ENCODE measurements around the gene RAB43.

RAB43 gene

DNA sequence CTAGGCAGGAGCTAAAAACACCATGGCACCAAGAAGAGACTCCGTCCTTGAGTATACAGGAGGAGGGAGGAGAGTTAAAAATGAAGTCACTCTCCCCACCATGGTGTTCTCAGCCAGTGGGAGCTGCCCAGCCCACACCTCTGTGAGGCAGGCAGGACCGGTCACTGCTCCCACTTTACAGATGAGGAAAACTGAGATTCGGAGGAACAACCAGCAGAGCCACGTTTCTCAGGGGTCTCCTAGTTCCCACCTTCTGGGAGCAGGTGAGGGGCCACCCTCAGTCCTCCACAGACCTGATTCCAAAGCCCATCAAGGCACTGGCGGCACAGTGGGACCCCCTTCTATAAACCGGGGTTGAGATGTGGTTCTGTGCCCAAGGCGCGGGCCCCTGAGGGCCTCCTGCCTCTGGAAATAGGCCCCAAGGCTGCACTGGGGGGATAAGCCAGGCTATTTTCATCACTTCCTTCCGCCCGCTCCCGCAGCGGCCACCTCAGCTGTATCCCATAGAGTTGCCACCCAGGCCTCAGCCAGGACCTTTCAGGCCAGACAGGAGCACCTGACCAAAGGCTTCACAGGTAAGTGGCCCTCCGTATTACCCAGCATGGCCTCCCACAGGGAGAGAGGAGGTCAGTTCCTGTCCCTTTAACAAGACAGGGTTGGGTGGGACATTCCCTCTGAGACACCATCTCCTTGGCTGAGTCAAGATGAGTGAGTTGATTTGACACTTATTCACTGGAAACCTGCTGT lies 61.2 kb downstream of the RAB43 start, which contains the start of gene GP9:
TSS of gene GP9 (plus strand) at position 504 of the 747 bp plus-strand sequence. CDS start 961 bp downstream, outside the sequence.
- no peak for DNase-seq

DNA sequence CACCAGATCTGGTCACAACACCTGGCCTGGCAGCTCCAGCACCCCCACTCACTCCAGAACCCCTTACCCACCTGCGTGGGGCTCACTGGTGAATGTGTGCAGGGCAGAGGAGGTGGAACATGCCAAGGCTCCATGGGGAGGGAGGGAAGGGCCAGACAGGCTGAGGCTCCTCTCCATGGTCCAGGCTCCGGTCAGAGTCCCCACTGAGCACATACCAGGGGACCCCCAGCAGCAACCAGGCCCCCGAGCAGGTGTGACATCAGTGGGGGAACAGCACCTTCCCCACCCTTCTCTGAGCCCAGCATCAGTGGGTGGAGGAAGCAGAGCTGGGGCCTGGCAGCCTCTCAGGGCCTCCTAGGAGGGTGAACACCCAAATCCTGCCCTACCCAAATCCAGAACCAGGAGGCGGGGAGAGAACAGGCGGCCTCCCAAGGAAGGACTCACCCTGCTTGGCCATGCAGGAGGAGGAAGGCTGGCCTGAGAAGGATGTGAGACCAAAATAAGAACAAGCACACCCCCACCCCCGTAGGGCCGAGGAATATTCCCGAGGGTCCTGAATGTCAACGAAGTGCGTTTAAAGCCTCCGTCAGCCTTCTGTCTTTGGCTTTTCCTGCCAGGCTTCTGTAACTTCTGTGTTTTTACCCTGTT lies 62.2 kb downstream of the RAB43 start:
- no peak for DNase-seq

DNA sequence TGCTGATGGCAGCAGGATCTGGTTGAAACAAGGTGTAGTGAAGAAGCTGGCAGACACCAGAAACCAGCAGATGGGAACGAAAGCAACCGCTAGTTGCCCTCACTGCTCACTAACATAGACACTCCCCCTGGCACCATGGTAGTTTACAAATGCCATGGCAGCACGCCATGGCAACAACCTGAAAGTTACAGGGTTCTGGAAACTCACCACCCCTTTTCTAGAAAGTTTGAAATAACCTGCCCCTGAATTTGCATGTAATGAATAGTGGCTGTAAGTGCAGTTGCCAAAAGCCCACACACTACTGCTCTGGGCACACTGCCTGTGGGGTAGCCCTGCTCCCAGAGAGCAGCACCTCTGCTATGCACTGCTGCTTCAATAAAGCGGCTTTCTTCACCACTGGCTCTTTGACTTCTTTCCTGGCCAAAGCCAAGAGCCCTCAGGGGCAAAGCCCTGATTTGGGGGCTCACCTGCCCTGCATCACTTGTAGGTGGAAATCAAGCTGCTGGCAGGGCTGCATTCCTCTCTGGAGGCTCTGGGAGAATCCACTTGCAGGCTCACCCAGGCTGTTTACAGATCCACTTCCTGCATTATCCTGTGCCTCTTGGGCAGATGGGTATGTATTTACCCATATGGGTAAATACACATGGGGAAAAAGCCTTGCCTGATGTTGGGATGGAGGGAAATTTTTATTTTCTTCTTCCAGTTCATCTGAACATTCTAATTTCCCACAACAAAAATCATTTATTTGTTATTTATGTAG lies 63.0 kb downstream of the RAB43 start:
- no peak for DNase-seq

DNA sequence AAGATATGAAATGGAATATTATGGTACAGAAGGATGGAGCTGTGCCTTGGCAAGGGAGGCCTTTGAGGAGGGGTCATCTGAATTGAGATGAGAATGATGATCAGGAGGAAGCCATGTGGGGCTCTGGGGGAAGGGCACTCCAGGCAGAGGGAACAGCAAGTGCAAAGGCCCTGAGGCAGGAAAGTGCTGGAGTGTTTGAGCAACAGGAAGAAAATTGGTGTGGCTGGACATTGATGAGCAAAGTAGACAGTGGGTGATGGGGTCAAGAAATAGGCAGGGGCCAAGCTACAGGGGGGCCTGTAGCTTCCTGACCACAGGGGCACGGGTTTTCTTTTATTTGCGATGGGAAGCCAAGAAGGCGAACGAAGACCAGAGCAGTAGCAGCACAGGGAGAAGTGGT lies 64.4 kb downstream of the RAB43 start:
- DNase-seq = no peak

DNA sequence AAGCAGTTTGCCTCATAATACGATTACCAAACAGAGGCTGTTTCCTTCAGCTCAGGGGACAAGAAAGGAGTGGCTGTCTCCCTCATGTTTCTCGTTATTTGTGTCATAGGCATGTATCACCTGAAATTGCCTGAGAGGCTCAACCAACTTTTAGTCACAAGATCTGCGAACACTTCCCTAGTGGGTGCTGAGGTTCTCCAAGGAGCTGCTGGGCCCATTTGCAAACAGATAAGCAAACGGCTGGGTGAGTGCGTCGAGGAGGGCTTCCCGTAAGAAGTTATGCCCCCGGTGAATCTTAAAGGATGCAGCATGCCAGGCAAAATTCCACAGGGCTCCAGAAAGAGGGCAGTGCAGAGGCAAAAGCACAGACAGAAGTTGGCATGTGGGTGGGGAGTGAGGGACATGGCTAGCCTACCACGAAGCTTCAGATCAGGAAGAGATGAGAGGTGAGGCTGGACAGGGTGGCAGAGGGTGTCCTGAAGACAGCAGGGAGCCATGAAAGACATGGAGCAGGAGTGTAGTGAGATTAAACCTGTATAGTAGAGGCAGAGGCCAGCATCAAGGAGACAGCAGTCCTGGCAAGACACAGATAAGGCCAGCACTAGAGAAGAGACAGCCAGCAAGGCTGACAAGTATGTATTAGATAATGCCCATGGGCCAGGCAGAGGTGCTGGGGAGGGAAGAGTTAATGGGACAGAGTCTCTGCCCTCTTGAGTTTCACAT lies 65.0 kb downstream of the RAB43 start:
- no peak for DNase-seq

DNA sequence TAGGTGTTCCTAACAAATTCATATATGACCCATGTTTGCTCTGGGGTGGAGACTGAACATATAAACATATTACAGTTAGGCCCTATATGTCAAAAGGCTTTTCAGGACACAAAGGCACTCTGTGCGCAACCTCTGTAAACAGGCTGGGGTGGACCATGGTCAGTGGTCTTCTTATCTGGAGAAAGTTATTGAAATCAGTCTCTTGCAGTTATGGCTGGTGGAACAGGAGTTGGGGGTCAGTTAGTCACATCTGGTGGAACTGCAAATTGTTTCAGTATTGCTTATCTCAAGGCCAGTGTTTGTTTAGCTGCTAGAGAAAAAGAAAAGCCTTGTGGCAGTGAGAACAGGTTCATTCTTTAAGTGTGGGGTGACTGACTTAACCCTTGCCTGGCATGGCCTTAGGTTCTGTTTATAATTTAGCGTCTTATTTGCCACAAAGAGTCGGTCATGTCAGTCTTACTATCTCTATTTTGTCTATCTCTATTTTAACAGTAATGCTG lies 66.9 kb downstream of the RAB43 start:
- no peak for DNase-seq

DNA sequence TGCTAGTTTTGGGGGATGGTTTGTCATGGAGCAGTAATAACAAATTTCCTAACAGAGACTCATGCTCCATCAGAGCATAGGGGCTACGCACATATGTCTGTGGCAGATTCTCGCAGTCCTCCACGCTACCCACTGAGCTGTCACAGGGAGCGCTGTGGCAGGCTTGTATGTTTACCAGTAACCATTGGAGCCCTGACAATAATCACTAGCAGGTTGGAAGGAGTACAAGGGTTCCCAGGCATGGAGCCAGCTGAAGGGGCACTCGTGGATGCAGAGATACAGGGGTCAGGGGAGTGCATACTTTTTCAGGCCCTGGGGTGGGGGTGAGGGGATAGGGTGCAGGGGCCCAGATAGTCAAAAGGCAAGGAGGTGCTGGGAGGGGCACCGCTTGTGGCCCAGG lies 68.9 kb downstream of the RAB43 start:
- DNase-seq = no peak

DNA sequence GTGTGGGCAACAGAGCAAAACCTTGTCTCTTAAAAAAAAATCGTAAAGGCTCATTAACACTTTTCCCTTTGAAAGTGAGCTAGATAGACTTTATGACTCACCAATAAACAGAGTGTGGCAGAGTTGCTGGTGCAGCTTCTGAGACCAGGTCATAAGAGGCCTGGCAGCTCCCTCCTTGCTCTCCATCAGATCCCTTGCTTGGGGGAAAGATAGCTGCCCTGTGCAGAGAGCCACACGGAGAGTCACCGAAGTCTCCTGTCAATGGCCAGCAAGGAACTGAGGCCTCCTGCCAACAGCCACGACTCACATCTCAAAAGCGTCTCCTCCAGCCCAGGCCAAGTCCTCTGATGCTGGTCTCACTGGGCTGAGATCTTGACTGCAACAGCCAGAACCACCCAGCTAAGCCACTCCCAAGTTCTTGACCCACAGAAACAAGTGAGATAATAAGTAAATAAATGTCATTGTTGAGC lies 69.7 kb downstream of the RAB43 start:
- DNase-seq = no peak

DNA sequence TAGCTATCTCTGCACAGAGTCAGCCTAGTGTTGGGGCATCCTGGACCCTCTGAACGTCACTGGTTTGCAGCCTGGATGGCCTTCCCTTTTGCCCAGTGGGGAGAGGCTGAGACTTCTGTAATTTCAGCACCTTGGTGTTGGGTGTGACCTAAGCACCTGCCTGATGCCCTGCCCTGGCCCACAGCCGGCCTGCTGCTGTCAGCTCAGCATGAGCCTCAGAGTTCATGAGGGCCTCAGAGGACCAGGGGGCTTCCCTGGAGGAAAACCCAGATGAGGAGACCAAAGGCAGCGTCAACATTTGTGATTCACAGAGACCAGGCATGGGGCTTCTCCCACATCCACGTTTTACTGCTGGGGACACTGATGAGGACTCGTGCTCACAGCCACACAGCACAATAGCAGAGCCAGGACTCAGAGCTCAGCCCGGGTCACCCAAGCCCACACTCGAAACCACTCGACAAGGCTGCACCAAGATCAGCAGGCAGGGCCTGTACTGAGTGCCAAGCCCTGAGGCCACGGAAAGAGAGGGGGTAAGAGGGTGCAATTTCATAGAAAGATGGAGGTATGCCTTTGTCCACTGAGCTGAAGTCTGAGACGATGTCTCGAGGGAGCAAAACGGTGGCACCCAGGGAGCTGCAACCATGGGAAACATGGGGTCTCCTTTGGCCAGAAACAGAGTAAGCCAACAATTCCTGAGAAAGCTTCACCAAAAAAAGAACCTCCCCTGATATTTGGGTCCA lies 70.9 kb downstream of the RAB43 start:
- DNase-seq = no peak

DNA sequence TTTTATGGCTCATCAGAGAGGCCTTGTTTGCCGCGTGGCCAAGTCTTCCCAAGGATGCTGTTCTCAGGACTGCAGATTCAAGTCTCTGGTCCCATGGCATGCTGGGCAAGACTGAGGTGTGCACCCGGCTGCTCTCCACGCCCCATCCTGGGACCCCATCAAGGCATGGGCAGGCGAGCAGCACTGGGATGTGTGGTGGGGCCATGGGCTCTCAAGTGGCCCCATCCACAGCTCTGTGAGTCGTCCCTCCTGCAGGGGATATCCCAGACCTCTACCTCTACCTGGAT lies 74.1 kb downstream of the RAB43 start:
- no peak for DNase-seq

DNA sequence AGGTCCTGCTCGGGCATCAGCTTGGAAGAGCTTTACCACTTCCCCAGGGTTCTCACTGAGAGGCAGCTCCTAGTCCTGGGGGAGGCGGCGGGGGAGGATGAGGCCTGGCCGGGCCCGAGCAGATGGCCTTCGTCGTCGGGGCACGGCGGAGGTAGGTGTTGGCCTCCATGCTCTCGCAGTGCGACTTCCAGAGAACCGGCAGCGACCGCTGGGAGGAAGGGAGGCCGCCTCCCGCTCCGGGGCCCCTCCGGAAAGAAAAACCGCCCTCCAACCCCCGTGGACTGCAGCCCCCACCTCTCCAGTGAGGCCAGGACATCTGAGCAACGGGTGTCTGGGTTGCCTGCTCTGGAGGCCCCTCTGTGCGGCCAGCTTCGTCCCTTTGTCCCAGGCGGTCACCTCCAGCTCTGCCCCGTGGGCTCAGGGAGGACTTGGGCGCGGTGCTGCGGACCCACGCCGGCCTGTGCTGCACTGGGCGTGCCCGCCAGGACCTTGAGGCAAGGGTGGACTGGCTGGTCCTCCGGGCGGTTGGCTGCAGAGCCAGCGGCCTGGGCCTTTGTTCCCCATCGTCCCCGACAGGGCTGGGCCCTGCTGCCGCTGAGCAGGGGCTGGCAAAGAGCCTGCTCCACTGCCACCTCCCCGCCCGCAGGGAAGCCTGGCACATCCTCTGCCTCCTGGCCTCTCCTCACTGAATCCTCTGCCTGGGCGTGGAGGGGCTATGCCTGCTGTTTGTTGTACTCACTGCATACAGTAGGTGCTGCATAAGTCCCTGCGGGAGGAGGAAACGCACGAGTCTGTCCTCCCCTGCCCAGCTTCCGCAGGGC lies 74.7 kb downstream of the RAB43 start:
- no peak for DNase-seq

DNA sequence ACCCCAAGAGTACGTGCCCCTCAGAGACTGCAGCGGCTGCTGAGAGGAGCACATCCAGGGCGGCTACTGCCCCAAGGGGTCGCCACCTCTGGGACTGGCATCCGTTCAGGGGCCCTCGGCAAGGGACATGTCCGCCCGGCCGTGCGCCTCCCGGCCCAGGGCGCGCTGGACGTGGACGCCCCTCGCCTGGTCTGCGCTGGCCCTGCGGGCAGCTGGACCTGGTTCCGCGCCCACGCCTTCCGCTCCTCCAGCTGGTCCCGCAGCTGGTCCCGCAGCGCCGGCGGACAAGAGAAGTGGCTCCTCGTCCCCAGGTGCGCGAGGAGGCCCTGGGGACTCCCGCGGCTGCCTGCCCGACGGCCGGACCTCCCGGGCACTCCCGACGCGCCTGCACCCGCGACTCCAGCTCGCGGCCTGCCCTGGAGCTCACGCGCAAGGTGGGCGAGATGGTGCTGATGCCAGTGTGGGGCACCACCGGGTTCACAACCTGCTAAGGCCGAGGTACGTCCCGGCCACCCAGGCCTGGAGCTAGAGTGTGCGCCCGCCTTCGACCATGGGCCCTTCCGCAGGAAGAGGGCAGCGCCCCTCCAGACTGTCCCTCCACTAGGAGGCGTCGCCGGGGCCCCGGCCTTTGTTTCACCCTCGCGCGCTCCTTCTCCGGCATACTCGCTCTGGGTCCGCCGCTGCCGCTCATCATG lies 75.4 kb downstream of the RAB43 start:
- no peak for DNase-seq

DNA sequence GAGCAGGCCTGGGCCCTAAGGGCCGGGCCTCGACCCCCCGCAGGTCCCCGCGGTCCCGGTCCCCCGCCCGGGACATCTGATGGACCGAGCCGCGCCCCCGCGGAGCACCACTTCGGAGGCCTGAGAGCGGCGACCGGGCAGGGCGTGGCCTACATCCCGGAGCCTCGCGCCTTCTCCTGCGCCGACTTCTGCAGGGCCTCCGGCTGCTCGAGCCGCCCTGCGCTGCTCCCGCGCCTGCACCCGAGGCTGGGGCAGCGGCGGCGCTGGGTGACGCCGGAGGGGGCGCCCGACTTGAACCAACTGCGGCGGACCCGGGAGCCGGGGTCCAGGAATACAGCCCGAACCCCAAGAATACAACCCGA lies 75.9 kb downstream of the RAB43 start:
- no peak for DNase-seq

DNA sequence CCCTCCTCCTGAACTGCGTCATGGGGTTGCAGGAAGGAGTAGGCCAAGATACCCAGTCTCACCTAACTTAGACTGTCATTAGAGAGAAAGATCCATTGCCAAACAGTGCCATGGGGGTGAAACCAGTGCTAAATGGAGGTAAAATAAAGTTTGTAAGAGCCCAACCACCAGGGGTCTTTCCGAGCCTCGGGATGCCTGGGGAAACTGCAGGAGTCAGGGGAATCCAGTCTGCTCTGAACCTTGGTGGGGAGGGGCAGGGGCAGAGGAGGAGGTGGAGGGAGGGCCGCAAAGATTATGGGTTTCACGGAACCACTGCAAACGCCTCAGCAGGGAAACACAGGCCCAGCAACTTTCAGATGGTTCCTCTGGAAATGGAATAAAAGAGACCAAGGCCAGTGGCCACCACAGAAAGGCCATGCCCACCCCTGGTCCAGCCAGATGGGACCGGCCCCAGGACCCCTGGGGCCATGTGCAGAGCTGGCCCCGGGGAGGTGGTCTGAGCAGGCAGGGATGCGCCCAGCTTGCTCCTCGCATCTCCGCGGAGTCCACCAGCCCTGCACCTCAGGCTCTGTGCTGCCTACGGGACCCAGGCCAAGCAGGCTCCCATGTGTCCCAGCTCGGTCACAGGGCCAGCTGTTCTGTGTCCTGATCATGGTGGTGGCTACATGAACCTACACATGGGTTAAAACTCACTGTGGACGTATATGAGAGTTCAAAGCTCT lies 80.9 kb downstream of the RAB43 start:
- no peak for DNase-seq

DNA sequence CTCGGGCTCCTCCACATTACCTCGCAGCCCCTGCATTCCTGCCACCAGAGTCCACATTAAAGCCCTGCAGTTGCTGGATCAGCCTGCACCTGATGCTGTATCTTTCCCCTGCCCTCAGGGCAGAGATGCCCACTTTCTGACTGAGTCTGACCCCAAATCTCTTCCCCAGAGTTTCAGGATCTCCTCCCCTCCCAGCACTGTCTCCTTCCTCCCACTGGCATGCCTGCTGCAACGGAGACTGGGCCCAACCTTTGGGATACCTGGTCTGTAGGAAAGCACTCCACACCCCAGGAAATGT lies 81.6 kb downstream of the RAB43 start:
- DNase-seq = no peak

DNA sequence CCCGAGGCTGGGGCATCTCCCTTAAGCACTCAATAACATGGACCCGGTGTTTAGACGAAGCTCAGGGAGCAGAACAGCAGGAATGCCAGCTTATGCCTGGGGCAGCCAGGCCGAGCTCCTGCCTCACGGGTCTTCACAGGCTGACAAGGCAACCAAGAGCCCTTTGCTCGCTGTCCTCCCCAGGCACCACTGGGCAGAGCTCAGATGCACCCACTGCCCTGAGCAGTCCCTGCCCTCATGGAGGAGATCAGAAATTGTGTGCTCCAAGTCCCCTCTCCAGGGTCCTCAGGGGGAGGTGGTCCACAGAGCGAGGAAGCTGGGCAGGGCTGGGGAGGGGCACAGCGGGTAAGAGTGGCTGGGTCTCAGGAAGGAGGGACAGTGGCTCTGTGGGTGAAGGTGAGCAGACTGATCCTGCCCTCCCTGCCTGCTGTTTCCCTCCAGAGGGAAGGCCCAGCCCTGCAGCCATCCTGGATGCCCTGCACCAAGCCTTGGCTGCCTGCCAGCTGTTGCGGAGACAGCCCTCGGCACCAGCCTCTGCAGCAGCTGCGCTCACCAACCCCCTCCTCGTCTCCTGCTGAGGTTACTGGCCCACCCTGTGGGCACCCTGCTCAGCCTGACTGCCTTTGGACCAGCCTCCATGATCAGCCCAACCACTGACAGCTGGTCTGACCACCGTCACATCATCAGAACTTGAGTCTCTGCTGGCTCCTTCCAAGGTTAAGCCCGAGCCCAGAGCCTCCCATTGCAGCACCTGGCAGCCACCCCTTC lies 82.1 kb downstream of the RAB43 start:
- DNase-seq = no peak

DNA sequence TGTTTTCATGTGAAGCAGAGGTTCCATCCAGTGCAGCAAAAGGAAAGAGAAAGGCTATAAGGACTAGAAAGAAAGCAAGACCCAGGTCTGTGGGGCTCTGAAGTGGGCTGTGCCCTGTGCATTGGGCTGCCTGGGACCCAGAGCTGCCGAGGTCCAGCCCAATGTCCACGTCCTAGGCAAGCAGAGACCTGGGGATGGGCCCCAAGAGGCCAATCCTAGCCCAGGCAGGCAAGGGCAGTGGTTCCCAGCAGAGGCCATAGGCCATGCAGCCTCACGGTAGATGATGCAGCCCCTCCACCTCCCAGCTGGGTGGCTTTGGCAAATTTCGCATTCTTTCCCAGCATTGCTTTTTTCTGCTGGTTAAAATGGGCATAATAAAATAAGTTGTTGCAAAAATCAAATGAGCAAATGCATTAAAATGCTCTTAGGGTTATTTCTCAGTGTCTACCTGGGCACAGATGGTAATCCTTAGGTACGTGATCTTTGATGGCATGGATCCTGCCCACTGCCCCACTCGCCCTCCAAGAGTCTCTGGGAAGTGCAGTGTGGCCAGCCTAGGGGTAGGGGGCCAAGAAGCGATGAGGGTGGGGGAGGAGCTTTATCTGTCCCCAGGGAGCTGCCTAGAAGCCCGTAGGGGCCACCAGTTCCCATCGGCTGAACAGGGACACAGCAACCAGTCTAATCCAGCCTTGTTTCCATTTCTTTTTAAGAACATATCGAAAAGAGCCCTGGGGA lies 83.3 kb downstream of the RAB43 start:
- no peak for DNase-seq
